Prostate gland (tissue), 2 donors: ENCODE data around the gene DEDD.

Experiments used
- POLR2AphosphoS5 ChIP-seq: sonication (generic); formaldehyde crosslinking; IDR thresholded peaks from one replicate; pipeline ENCODE4 v1.6.1; 2017; ENCODE audit warnings: antibody characterized with exemption
- TF ChIP-seq, protein P1 (sequence below), 4 experiments: fragments of 200-600 bp in 2 of 4; fragments of 450-650 bp in 2 of 4; sonication (generic) in 2 of 4; IDR thresholded peaks; 1 replicate in 3 of 4; 2 replicates in 1 of 4; pipeline ENCODE4 v1.5.1; 2016 to 2019; ENCODE audit warnings: antibody characterized with exemption in 4 of 4, mild to moderate bottlenecking in 2 of 4, moderate library complexity in 2 of 4

- no peak for TF ChIP-seq POLR2AphosphoS5
- TF ChIP-seq, protein P1, sequence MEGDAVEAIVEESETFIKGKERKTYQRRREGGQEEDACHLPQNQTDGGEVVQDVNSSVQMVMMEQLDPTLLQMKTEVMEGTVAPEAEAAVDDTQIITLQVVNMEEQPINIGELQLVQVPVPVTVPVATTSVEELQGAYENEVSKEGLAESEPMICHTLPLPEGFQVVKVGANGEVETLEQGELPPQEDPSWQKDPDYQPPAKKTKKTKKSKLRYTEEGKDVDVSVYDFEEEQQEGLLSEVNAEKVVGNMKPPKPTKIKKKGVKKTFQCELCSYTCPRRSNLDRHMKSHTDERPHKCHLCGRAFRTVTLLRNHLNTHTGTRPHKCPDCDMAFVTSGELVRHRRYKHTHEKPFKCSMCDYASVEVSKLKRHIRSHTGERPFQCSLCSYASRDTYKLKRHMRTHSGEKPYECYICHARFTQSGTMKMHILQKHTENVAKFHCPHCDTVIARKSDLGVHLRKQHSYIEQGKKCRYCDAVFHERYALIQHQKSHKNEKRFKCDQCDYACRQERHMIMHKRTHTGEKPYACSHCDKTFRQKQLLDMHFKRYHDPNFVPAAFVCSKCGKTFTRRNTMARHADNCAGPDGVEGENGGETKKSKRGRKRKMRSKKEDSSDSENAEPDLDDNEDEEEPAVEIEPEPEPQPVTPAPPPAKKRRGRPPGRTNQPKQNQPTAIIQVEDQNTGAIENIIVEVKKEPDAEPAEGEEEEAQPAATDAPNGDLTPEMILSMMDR (IDR thresholded peaks at IDR 0.05), result no peak
Measured at GRCh38 chr1:161085165-161085564, 47.3 kb downstream of the DEDD start.
